H1 (cell line): ENCODE data around the gene TUBB8. TPM values are rescaled to one million over a fixed set of nuclear protein-coding genes. Genes with fewer than 3 reads are reported as not detected.

Experiments used
- CTCF ChIA-PET: fragments of 300-600 bp; sonication (Branson Sonifier 250); formaldehyde crosslinking; loops from one replicate; lab custom pipeline; 2021; ENCODE audit not compliant: partially characterized antibody; lab: Charles Lee
- POLR2A ChIA-PET: fragments of 300-600 bp; sonication (Branson Sonifier 250); formaldehyde crosslinking; loops from one replicate; lab custom pipeline; 2021; ENCODE audit warnings: inconsistent platforms; ENCODE audit not compliant: partially characterized antibody; lab: Charles Lee
- DNase-seq, 2 experiments: peaks; one replicate each; pipeline versions ENCODE4 v3.0.0 to v3.0.0-alpha.2; 2010 to 2022; ENCODE audit warnings: low spot score in 2 of 2, low read depth in 1 of 2, mixed read lengths in 1 of 2
- FAIRE-seq: peaks from 2 replicates; lab custom pipeline; 2011; peaks lifted over from hg19 to GRCh38; lab: Jason Lieb, UNC
- H2AFZ ChIP-seq: 2 replicates; pipeline ENCODE4 v1.8.1; 2012; ENCODE audit warnings: low read length, inconsistent platforms
- H2AK5ac ChIP-seq: 2 replicates; pipeline ENCODE4 v1.6.1; 2013; ENCODE audit warnings: low read depth, low read length
- H2BK120ac ChIP-seq: replicated peaks from 2 replicates; pipeline ENCODE3; 2013; ENCODE audit warnings: low read depth, low read length, inconsistent platforms
- H2BK12ac ChIP-seq: 2 replicates; pipeline ENCODE4 v1.6.1; 2013; ENCODE audit warnings: low read depth, low read length
- H2BK15ac ChIP-seq: 2 replicates; pipeline ENCODE4 v1.6.1; 2013; ENCODE audit warnings: low read length
- H2BK20ac ChIP-seq: 2 replicates; pipeline ENCODE4 v1.6.1; 2013; ENCODE audit warnings: low read length
- H2BK5ac ChIP-seq: 2 replicates; pipeline ENCODE4 v1.6.1; 2013; ENCODE audit warnings: low read depth, low read length
- H3K14ac ChIP-seq: 2 replicates; pipeline ENCODE4 v1.6.1; 2013; ENCODE audit warnings: inconsistent platforms; ENCODE audit not compliant: insufficient read length
- H3K18ac ChIP-seq: 2 replicates; pipeline ENCODE4 v1.6.1; 2013; ENCODE audit warnings: low read length; ENCODE audit errors: extremely low read depth
- H3K23ac ChIP-seq: 2 replicates; pipeline ENCODE4 v1.6.1; 2013; ENCODE audit warnings: inconsistent platforms; ENCODE audit not compliant: insufficient read length
- H3K23me2 ChIP-seq: 2 replicates; pipeline ENCODE4 v1.6.1; 2013; ENCODE audit warnings: low read depth, low read length
- H3K27ac ChIP-seq: 2 replicates; pipeline ENCODE4 v1.6.1; 2011; ENCODE audit warnings: low read depth, low read length, inconsistent platforms
- H3K27me3 ChIP-seq, 4 experiments: replicated peaks in 1 of 4; 1 replicate in 1 of 4; 2 replicates in 3 of 4; pipeline versions ENCODE4 v1.6.1 to v1.8.1; 2011 to 2013; ENCODE audit warnings: low read length in 3 of 4, mild to moderate bottlenecking in 3 of 4, inconsistent platforms in 2 of 4, mixed read lengths in 2 of 4, moderate library complexity in 1 of 4; ENCODE audit not compliant: control insufficient read depth in 3 of 4, insufficient read depth in 3 of 4; ENCODE audit errors: extremely low read depth in 1 of 4
- H3K36me3 ChIP-seq, 4 experiments: 2 replicates each; pipeline versions ENCODE4 v1.6.1 to v1.8.1; 2011 to 2013; ENCODE audit warnings: mild to moderate bottlenecking in 4 of 4, low read length in 3 of 4, moderate library complexity in 2 of 4, control low read depth in 1 of 4, inconsistent platforms in 1 of 4; ENCODE audit not compliant: insufficient read depth in 4 of 4, control insufficient read depth in 2 of 4
- H3K4ac ChIP-seq: replicated peaks from 2 replicates; pipeline ENCODE3; 2013; ENCODE audit warnings: low read length, low read depth, mixed read lengths, inconsistent platforms; ENCODE audit not compliant: insufficient read length
- H3K4me1 ChIP-seq, 4 experiments: replicated peaks in 1 of 4; 1 replicate in 1 of 4; 2 replicates in 3 of 4; pipeline versions ENCODE4 v1.6.1 to v1.8.1; 2011 to 2013; ENCODE audit warnings: low read length in 3 of 4, inconsistent platforms in 2 of 4, mixed read lengths in 1 of 4; ENCODE audit not compliant: insufficient read depth in 4 of 4, control insufficient read depth in 3 of 4
- H3K4me2 ChIP-seq, 2 experiments: 2 replicates each; pipeline versions ENCODE4 v1.6.1 to v1.8.1; 2011 to 2013; ENCODE audit warnings: low read depth in 2 of 2, low read length in 2 of 2, control low read depth in 1 of 2, inconsistent platforms in 1 of 2, mild to moderate bottlenecking in 1 of 2; ENCODE audit not compliant: insufficient read depth in 1 of 2
- H3K4me3 ChIP-seq, 4 experiments: fragments of 200-600, 300-600 bp in 1 of 4; sonication (generic), shearing (Covaris generic), sonication (Bioruptor Twin) in 1 of 4; 2 replicates each; pipeline versions ENCODE4 v1.5.1 to v1.8.1; 2011 to 2016; ENCODE audit warnings: low read length in 4 of 4, low read depth in 3 of 4, control low read depth in 2 of 4, inconsistent platforms in 2 of 4, mild to moderate bottlenecking in 2 of 4, mixed read lengths in 1 of 4, moderate library complexity in 1 of 4; ENCODE audit not compliant: insufficient read depth in 2 of 4; ENCODE audit errors: extremely low read depth in 1 of 4
- H3K56ac ChIP-seq: replicated peaks from 2 replicates; pipeline ENCODE3; 2013; ENCODE audit warnings: low read depth, mild to moderate bottlenecking, mixed read lengths, low read length, inconsistent platforms; ENCODE audit not compliant: insufficient read length
- H3K79me1 ChIP-seq: 2 replicates; pipeline ENCODE4 v1.6.1; 2013; ENCODE audit warnings: low read depth, low read length, control low read depth
- H3K79me2 ChIP-seq, 2 experiments: 2 replicates each; pipeline versions ENCODE4 v1.6.1 to v1.8.1; 2012 to 2013; ENCODE audit warnings: low read length in 2 of 2, mild to moderate bottlenecking in 2 of 2, inconsistent platforms in 1 of 2; ENCODE audit not compliant: insufficient read depth in 2 of 2, control insufficient read depth in 1 of 2
- H3K9ac ChIP-seq, 4 experiments: replicated peaks in 1 of 4; 1 replicate in 1 of 4; 2 replicates in 3 of 4; pipeline versions ENCODE4 v1.6.1 to v1.8.1; 2011 to 2013; ENCODE audit warnings: low read depth in 3 of 4, low read length in 3 of 4, control low read depth in 2 of 4, mild to moderate bottlenecking in 2 of 4, moderate library complexity in 2 of 4, inconsistent platforms in 1 of 4; ENCODE audit errors: extremely low read depth in 1 of 4
- H3K9me3 ChIP-seq, 2 experiments: 2 replicates each; pipeline versions ENCODE4 v1.6.1 to v1.8.1; 2012 to 2013; ENCODE audit warnings: mild to moderate bottlenecking in 2 of 2, moderate library complexity in 2 of 2, control low read depth in 1 of 2, inconsistent platforms in 1 of 2, low read depth in 1 of 2, low read length in 1 of 2, mixed read lengths in 1 of 2; ENCODE audit not compliant: insufficient read depth in 2 of 2
- H4K20me1 ChIP-seq, 2 experiments: replicated peaks in 1 of 2; 2 replicates each; pipeline versions ENCODE3 to v1.8.1; 2011 to 2013; ENCODE audit warnings: inconsistent platforms in 2 of 2, low read length in 2 of 2, mild to moderate bottlenecking in 1 of 2; ENCODE audit not compliant: insufficient read depth in 2 of 2, control insufficient read depth in 1 of 2
- H4K5ac ChIP-seq: 2 replicates; pipeline ENCODE4 v1.6.1; 2013; ENCODE audit warnings: low read length, low read depth, mixed read lengths, inconsistent platforms; ENCODE audit not compliant: insufficient read length
- H4K8ac ChIP-seq: 2 replicates; pipeline ENCODE4 v1.8.0; 2013; ENCODE audit warnings: mild to moderate bottlenecking, moderate library complexity, low read length, inconsistent platforms; ENCODE audit not compliant: insufficient read depth; ENCODE audit errors: extremely low read depth
- H4K91ac ChIP-seq: replicated peaks from 2 replicates; pipeline ENCODE3; 2013; ENCODE audit warnings: low read length, mixed read lengths, inconsistent platforms; ENCODE audit not compliant: insufficient read length
- CHD1 ChIP-seq: IDR thresholded peaks from 2 replicates; pipeline ENCODE4 v1.6.1; 2012; ENCODE audit warnings: low read depth, low read length, improper control_type of control experiment
- EGR1 ChIP-seq: IDR thresholded peaks from 2 replicates; pipeline ENCODE4 v1.6.1; 2011; ENCODE audit warnings: low read depth, low read length, borderline replicate concordance
- EP300 ChIP-seq, 2 experiments: IDR thresholded peaks; 1 replicate in 1 of 2; 2 replicates in 1 of 2; pipeline ENCODE4 v1.6.1; 2011 to 2012; ENCODE audit warnings: low read depth in 2 of 2, low read length in 2 of 2, mild to moderate bottlenecking in 2 of 2, borderline replicate concordance in 1 of 2, inconsistent platforms in 1 of 2, moderate library complexity in 1 of 2
- EZH2 ChIP-seq: fragments of 200-600 bp; sonication (generic); IDR thresholded peaks from 2 replicates; pipeline ENCODE4 v1.7.1; 2012; ENCODE audit warnings: low read depth, mild to moderate bottlenecking, moderate library complexity, low read length, inconsistent platforms; ENCODE audit not compliant: severe bottlenecking
- GTF2F1 ChIP-seq: IDR thresholded peaks from 2 replicates; pipeline ENCODE4 v1.6.1; 2012; ENCODE audit warnings: low read depth, low read length, improper control_type of control experiment, borderline replicate concordance
- JUN ChIP-seq: IDR thresholded peaks from 2 replicates; pipeline ENCODE4 v1.6.1; 2011; ENCODE audit warnings: low read depth, mild to moderate bottlenecking, improper control_type of control experiment, low read length
- KDM1A ChIP-seq: fragments of 200-600, 300-600 bp; sonication (generic); IDR thresholded peaks from 2 replicates; pipeline ENCODE4 v1.7.1; 2016; ENCODE audit warnings: mild to moderate bottlenecking, low read length, borderline replicate concordance
- MAFK ChIP-seq: IDR thresholded peaks from 2 replicates; pipeline ENCODE4 v1.6.1; 2012; ENCODE audit warnings: low read depth, mild to moderate bottlenecking, improper control_type of control experiment, low read length
- NANOG ChIP-seq: IDR thresholded peaks from 2 replicates; pipeline ENCODE4 v1.6.1; 2011; ENCODE audit warnings: low read length, low read depth, mild to moderate bottlenecking, inconsistent platforms; ENCODE audit not compliant: insufficient read depth, poor library complexity, severe bottlenecking
- SIN3A ChIP-seq, 2 experiments: IDR thresholded peaks in 1 of 2; conservative IDR thresholded peaks in 1 of 2; 2 replicates each; pipeline ENCODE4 v1.6.1; 2011 to 2012; ENCODE audit warnings: low read length in 2 of 2, improper control_type of control experiment in 1 of 2, low read depth in 1 of 2, mild to moderate bottlenecking in 1 of 2
- SP2 ChIP-seq: IDR thresholded peaks from 2 replicates; pipeline ENCODE4 v1.6.1; 2012; ENCODE audit warnings: mild to moderate bottlenecking, low read length, inconsistent platforms
- SRF ChIP-seq: IDR thresholded peaks from 2 replicates; pipeline ENCODE4 v1.6.1; 2011; ENCODE audit warnings: mild to moderate bottlenecking, low read depth, low read length, moderate library complexity
- TCF12 ChIP-seq: IDR thresholded peaks from 2 replicates; pipeline ENCODE4 v1.6.1; 2011; ENCODE audit warnings: low read depth, mild to moderate bottlenecking, low read length
- TEAD4 ChIP-seq: IDR thresholded peaks from 2 replicates; pipeline ENCODE4 v1.6.1; 2012; ENCODE audit warnings: low read depth, low read length, inconsistent platforms, mixed read lengths
- WGBS, 2 experiments: shearing (Covaris generic) in 1 of 2; methylation state at CpG; one replicate each; pipeline versions ENCODE4 v1.1.6 to v1.1.7; 2013 to 2015; ENCODE audit warnings: low lambda C conversion rate in 2 of 2, mixed read lengths in 2 of 2, inconsistent platforms in 1 of 2, low coverage in 1 of 2, missing lambda C conversion rate in 1 of 2; ENCODE audit not compliant: insufficient replicate concordance in 2 of 2, insufficient coverage in 1 of 2, insufficient read length in 1 of 2; ENCODE audit errors: extremely low coverage in 1 of 2, missing lambda C conversion rate in 1 of 2; 5-methylcytosine and 5-hydroxymethylcytosine counted together
- polyA plus RNA-seq, 7 experiments: library from polyadenylated mRNA; depleted of rRNA in 3 of 7; stranded (reverse) in 5 of 7; unstranded in 2 of 7; fragments of >200 nt in 5 of 7; fragments of 200-250 nt in 2 of 7; gene quantifications; 1 replicate in 5 of 7; 2 replicates in 1 of 7; 4 replicates in 1 of 7; pipeline versions ENCODE4 v1.2.1 to v1.2.3, GENCODE V29; 2011 to 2013; ENCODE audit warnings: missing spikeins in 2 of 7, mixed read lengths in 2 of 7
- total RNA-seq: library from RNA; stranded (reverse); fragmentation: NEBNext Ultra II Directional; extraction: Animal tissue kit (Norgen Biotek cat#: 25700); gene quantifications from 2 replicates; pipeline ENCODE4 v1.2.1, GENCODE V29; 2021

The TUBB8 gene
- total and polyA plus RNA-seq, 2 of the 8 experiments (the other 6 are each of a cell fraction or from before 2014, with no cell fraction given), result 1.4 to 1.5 TPM

DNA sequence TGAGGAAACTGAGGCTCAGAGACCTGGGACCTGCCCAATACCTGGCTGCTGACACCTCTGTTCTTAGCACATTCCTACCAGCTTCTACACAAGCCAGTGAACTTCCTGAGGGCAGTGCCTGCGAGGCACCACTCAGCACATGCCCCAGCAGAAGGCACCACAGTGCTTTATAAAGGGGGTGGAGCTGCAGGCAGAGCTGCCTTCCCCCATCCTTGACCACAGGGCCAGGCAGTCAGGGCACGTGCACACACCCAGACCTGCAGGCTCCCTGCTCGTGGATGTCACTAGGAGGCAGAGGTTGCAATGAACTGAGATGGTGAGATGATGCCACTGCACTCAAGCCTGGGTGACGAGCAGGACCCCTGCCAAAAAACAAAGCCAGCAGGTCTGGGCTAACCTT lies 39.2 kb upstream of the TUBB8 start:
- H3K79me2 ChIP-seq, result no peaks in the 10 kb centered on the region
- H2BK120ac ChIP-seq, result no peak overlapping the region
- no peak overlapping the region for H4K91ac ChIP-seq
- H3K4ac ChIP-seq, result no peak overlapping the region
- DNase-seq, result no peak
- H4K20me1 ChIP-seq, result peaks cover 0 to 2% of the 10 kb centered on the region in 2 experiments
- H3K56ac ChIP-seq, result no peak overlapping the region
- no peak overlapping the region for H2BK20ac ChIP-seq
- H2AFZ ChIP-seq, result no peak overlapping the region
- 82% methylated on average over 4 of the region's 4 CpGs; no CpG with 5 or more reads in 1 of the 2 experiments for WGBS, 2 experiments
- no peak overlapping the region for H3K4me2 ChIP-seq
- no peak overlapping the region for H2AK5ac ChIP-seq
- FAIRE-seq, result no peak
- peaks cover 2 to 40% of the 10 kb centered on the region in 2 experiments; a peak in 2 of 4 replicates for H3K9me3 ChIP-seq
- no peak overlapping the region for H3K23ac ChIP-seq
- H3K36me3 ChIP-seq, result no peaks in the 10 kb centered on the region
- H3K27ac ChIP-seq, result no peak overlapping the region
- H3K14ac ChIP-seq, result no peak overlapping the region
- H2BK5ac ChIP-seq, result no peak overlapping the region
- H4K8ac ChIP-seq, result no peak overlapping the region; the same call in 1 of the 2 replicates
- H4K5ac ChIP-seq, result no peak overlapping the region
- ChIA-PET CTCF (interaction anchor here (0.7 to 1.7 kb wide), 3 partner anchors 9 to 49 kb away, joined by 3 to 4 read pairs (median 3); no protein-coding TSS in a partner anchor), POLR2A (no interaction called here)
- no peak overlapping the region for H3K9ac ChIP-seq
- H3K79me1 ChIP-seq, result no peaks in the 10 kb centered on the region
- no peak overlapping the region for H3K4me3 ChIP-seq
- H3K18ac ChIP-seq, result no peak overlapping the region
- H3K27me3 ChIP-seq, result no peaks in the 10 kb centered on the region
- H2BK12ac ChIP-seq, result no peak overlapping the region
- H2BK15ac ChIP-seq, result no peak overlapping the region
- no peaks in the 10 kb centered on the region for H3K23me2 ChIP-seq
- H3K4me1 ChIP-seq, result no peaks in the 10 kb centered on the region; a peak in 1 of 7 replicates
- no peak for TF ChIP-seq EP300 (IDR thresholded peaks at IDR 0.05; ENCODE audit: borderline replicate concordance in 1 of 2, low read depth in 2 of 2, low read length in 2 of 2)
- no peak for TF ChIP-seq NANOG
- no peak for TF ChIP-seq GTF2F1
- no peak for TF ChIP-seq EZH2
- TF ChIP-seq CHD1, result no peak
- TF ChIP-seq TEAD4, result no peak
- TF ChIP-seq TCF12, result no peak
- no peak for TF ChIP-seq SRF
- TF ChIP-seq KDM1A, result no peak
- TF ChIP-seq EGR1, result no peak
- no peak for TF ChIP-seq SP2
- no peak for TF ChIP-seq JUN
- no peak for TF ChIP-seq SIN3A (conservative IDR thresholded peaks at IDR 0.05 in 1 of 2, IDR thresholded peaks at IDR 0.05 in 1 of 2; ENCODE audit: low read depth in 1 of 2, low read length in 2 of 2)
- no peak for TF ChIP-seq MAFK
